Measurements from ENCODE around the gene TEAD3.

TEAD3 gene

GRCh38 chr6:35508027-35508426, 11.1 kb upstream of the TEAD3 start:
- Histone ChIP-seq H3K4me2 (ENCODE audit: low read length, poor library complexity, severe bottlenecking) (no peak overlapping the region), H3K27ac (ENCODE audit: low read length, poor library complexity, severe bottlenecking) (no peak overlapping the region), H3K23ac (ENCODE audit: low read length in 2 of 2) (no peak overlapping the region), H3K4me1 (ENCODE audit: control insufficient read depth, insufficient read depth, low read depth, low read length) (peaks cover 11% of the 10 kb centered on the region), H3K79me1 (replicated peaks; ENCODE audit: low read length, poor library complexity, severe bottlenecking) (no peaks in the 10 kb centered on the region), H3K27me3 (ENCODE audit: control insufficient read depth in 1 of 2, insufficient read depth in 1 of 2, low read length in 2 of 2) (peaks cover 41 to 85% of the 10 kb centered on the region in 2 experiments), H2BK5ac (ENCODE audit: low read depth, low read length, poor library complexity, severe bottlenecking) (no peak overlapping the region), H4K8ac (ENCODE audit: low read length) (no peak overlapping the region), H3K9me3 (ENCODE audit: control insufficient read depth, low read length) (no peaks in the 10 kb centered on the region), H3K4me3 (ENCODE audit: insufficient read depth in 1 of 2, low read depth in 1 of 2, low read length in 2 of 2) (no peak overlapping the region), H2BK12ac (ENCODE audit: low read length in 2 of 2) (no peak overlapping the region), H2BK120ac (ENCODE audit: low read depth, low read length) (no peak overlapping the region), H2AFZ (ENCODE audit: low read depth, low read length) (no peak overlapping the region), H3K36me3 (ENCODE audit: control insufficient read depth in 1 of 2, insufficient read depth in 2 of 2, low read depth in 1 of 2, low read length in 2 of 2) (peaks cover 0 to 3% of the 10 kb centered on the region in 2 experiments), H4K91ac (ENCODE audit: low read length) (no peak overlapping the region), H3K14ac (ENCODE audit: low read length in 2 of 2) (no peak overlapping the region), H3K9ac (ENCODE audit: low read length) (no peak overlapping the region), H3K18ac (ENCODE audit: low read depth in 1 of 2, low read length in 2 of 2) (no peak overlapping the region), H2BK15ac (ENCODE audit: low read depth, poor library complexity, severe bottlenecking) (no peak overlapping the region), H2AK5ac (ENCODE audit: low read length, severe bottlenecking) (no peak overlapping the region), H3K4ac (ENCODE audit: low read depth in 1 of 2, low read length in 2 of 2) (no peak overlapping the region)
- 64% methylated on average over 1 of the region's 2 CpGs for WGBS
- DNase-seq: no peak

- Histone ChIP-seq H2BK15ac (ENCODE audit: low read depth, poor library complexity, severe bottlenecking) (no peak overlapping the region), H3K4me1 (ENCODE audit: control insufficient read depth, insufficient read depth, low read depth, low read length) (peaks cover 11% of the 10 kb centered on the region), H3K18ac (ENCODE audit: low read depth in 1 of 2, low read length in 2 of 2) (no peak overlapping the region), H2BK12ac (ENCODE audit: low read length in 2 of 2) (no peak overlapping the region), H3K9ac (ENCODE audit: low read length) (no peak overlapping the region), H3K9me3 (ENCODE audit: control insufficient read depth, low read length) (no peaks in the 10 kb centered on the region), H4K8ac (ENCODE audit: low read length) (no peak overlapping the region), H2AK5ac (ENCODE audit: low read length, severe bottlenecking) (no peak overlapping the region), H3K23ac (ENCODE audit: low read length in 2 of 2) (no peak overlapping the region), H3K14ac (ENCODE audit: low read length in 2 of 2) (no peak overlapping the region), H3K27ac (ENCODE audit: low read length, poor library complexity, severe bottlenecking) (no peak overlapping the region), H3K27me3 (ENCODE audit: control insufficient read depth in 1 of 2, insufficient read depth in 1 of 2, low read length in 2 of 2) (peaks cover 34 to 77% of the 10 kb centered on the region in 2 experiments), H4K91ac (ENCODE audit: low read length) (no peak overlapping the region), H2BK5ac (ENCODE audit: low read depth, low read length, poor library complexity, severe bottlenecking) (no peak overlapping the region), H2AFZ (ENCODE audit: low read depth, low read length) (no peak overlapping the region), H3K79me1 (replicated peaks; ENCODE audit: low read length, poor library complexity, severe bottlenecking) (no peaks in the 10 kb centered on the region), H3K4ac (ENCODE audit: low read depth in 1 of 2, low read length in 2 of 2) (no peak overlapping the region), H3K36me3 (ENCODE audit: control insufficient read depth in 1 of 2, insufficient read depth in 2 of 2, low read depth in 1 of 2, low read length in 2 of 2) (peaks cover 0 to 3% of the 10 kb centered on the region in 2 experiments), H2BK120ac (ENCODE audit: low read depth, low read length) (no peak overlapping the region), H3K4me2 (ENCODE audit: low read length, poor library complexity, severe bottlenecking) (no peak overlapping the region), H3K4me3 (ENCODE audit: insufficient read depth in 1 of 2, low read depth in 1 of 2, low read length in 2 of 2) (no peak overlapping the region)
- no peak for DNase-seq
- 100% methylated on average over 1 of the region's 2 CpGs for WGBS
Measured at GRCh38 chr6:35507221-35507620, 10.3 kb upstream of the TEAD3 start.

GRCh38 chr6:35506536-35506935, 9.7 kb upstream of the TEAD3 start:
- no peak overlapping the region for H2AK5ac ChIP-seq (ENCODE audit: low read length, severe bottlenecking)
- H3K36me3 ChIP-seq (ENCODE audit: control insufficient read depth in 1 of 2, insufficient read depth in 2 of 2, low read depth in 1 of 2, low read length in 2 of 2): peaks cover 0 to 3% of the 10 kb centered on the region in 2 experiments
- H2BK5ac ChIP-seq (ENCODE audit: low read depth, low read length, poor library complexity, severe bottlenecking): no peak overlapping the region
- WGBS: no CpG with 5 or more reads among the region's 3 CpGs
- no peak overlapping the region for H3K18ac ChIP-seq (ENCODE audit: low read depth in 1 of 2, low read length in 2 of 2)
- no peak overlapping the region for H3K4ac ChIP-seq (ENCODE audit: low read depth in 1 of 2, low read length in 2 of 2)
- no peak overlapping the region for H3K9ac ChIP-seq (ENCODE audit: low read length)
- H2BK15ac ChIP-seq (ENCODE audit: low read depth, poor library complexity, severe bottlenecking): no peak overlapping the region
- no peaks in the 10 kb centered on the region for H3K79me1 ChIP-seq (replicated peaks; ENCODE audit: low read length, poor library complexity, severe bottlenecking)
- no peak overlapping the region for H3K23ac ChIP-seq (ENCODE audit: low read length in 2 of 2)
- no peak overlapping the region for H3K4me3 ChIP-seq (ENCODE audit: insufficient read depth in 1 of 2, low read depth in 1 of 2, low read length in 2 of 2)
- H3K14ac ChIP-seq (ENCODE audit: low read length in 2 of 2): no peak overlapping the region
- no peaks in the 10 kb centered on the region for H3K9me3 ChIP-seq (ENCODE audit: control insufficient read depth, low read length)
- H3K4me1 ChIP-seq (ENCODE audit: control insufficient read depth, insufficient read depth, low read depth, low read length): peaks cover 8% of the 10 kb centered on the region
- H2BK12ac ChIP-seq (ENCODE audit: low read length in 2 of 2): no peak overlapping the region
- H3K27ac ChIP-seq (ENCODE audit: low read length, poor library complexity, severe bottlenecking): no peak overlapping the region
- H2BK120ac ChIP-seq (ENCODE audit: low read depth, low read length): no peak overlapping the region
- H4K91ac ChIP-seq (ENCODE audit: low read length): no peak overlapping the region
- no peak overlapping the region for H4K8ac ChIP-seq (ENCODE audit: low read length)
- no peak for DNase-seq
- H3K4me2 ChIP-seq (ENCODE audit: low read length, poor library complexity, severe bottlenecking): no peak overlapping the region
- H2AFZ ChIP-seq (ENCODE audit: low read depth, low read length): no peak overlapping the region
- peaks cover 30 to 74% of the 10 kb centered on the region in 2 experiments for H3K27me3 ChIP-seq (ENCODE audit: control insufficient read depth in 1 of 2, insufficient read depth in 1 of 2, low read length in 2 of 2)

GRCh38 chr6:35505999-35506412, 9.1 kb upstream of the TEAD3 start:
- 57% methylated on average over 18 of the region's 21 CpGs for WGBS
- H2AK5ac ChIP-seq (ENCODE audit: low read length, severe bottlenecking): no peak overlapping the region
- H3K4me3 ChIP-seq (ENCODE audit: insufficient read depth in 1 of 2, low read depth in 1 of 2, low read length in 2 of 2): no peak overlapping the region
- H2BK15ac ChIP-seq (ENCODE audit: low read depth, poor library complexity, severe bottlenecking): no peak overlapping the region
- H4K8ac ChIP-seq (ENCODE audit: low read length): peak overlapping the region; percentile 65
- peak overlapping the region; percentile 20 for H4K91ac ChIP-seq (ENCODE audit: low read length)
- H2BK5ac ChIP-seq (ENCODE audit: low read depth, low read length, poor library complexity, severe bottlenecking): no peak overlapping the region
- H3K23ac ChIP-seq (ENCODE audit: low read length in 2 of 2): no peak overlapping the region
- no peak overlapping the region for H3K4ac ChIP-seq (ENCODE audit: low read depth in 1 of 2, low read length in 2 of 2)
- H3K14ac ChIP-seq (ENCODE audit: low read length in 2 of 2): no peak overlapping the region
- H3K27ac ChIP-seq (ENCODE audit: low read length, poor library complexity, severe bottlenecking): no peak overlapping the region
- H3K4me2 ChIP-seq (ENCODE audit: low read length, poor library complexity, severe bottlenecking): no peak overlapping the region
- H3K27me3 ChIP-seq (ENCODE audit: control insufficient read depth in 1 of 2, insufficient read depth in 1 of 2, low read length in 2 of 2): peaks cover 25 to 68% of the 10 kb centered on the region in 2 experiments
- peaks cover 6% of the 10 kb centered on the region for H3K4me1 ChIP-seq (ENCODE audit: control insufficient read depth, insufficient read depth, low read depth, low read length)
- no peak overlapping the region for H2BK120ac ChIP-seq (ENCODE audit: low read depth, low read length)
- no peak overlapping the region for H3K18ac ChIP-seq (ENCODE audit: low read depth in 1 of 2, low read length in 2 of 2)
- H3K9ac ChIP-seq (ENCODE audit: low read length): no peak overlapping the region
- H3K79me1 ChIP-seq (replicated peaks; ENCODE audit: low read length, poor library complexity, severe bottlenecking): no peaks in the 10 kb centered on the region
- H2BK12ac ChIP-seq (ENCODE audit: low read length in 2 of 2): no peak overlapping the region
- DNase-seq: no peak
- no peak overlapping the region for H2AFZ ChIP-seq (ENCODE audit: low read depth, low read length)
- no peaks in the 10 kb centered on the region for H3K9me3 ChIP-seq (ENCODE audit: control insufficient read depth, low read length)
- peaks cover 0 to 3% of the 10 kb centered on the region in 2 experiments for H3K36me3 ChIP-seq (ENCODE audit: control insufficient read depth in 1 of 2, insufficient read depth in 2 of 2, low read depth in 1 of 2, low read length in 2 of 2)
